Tibial nerve (tissue), 4 donors: Measurements from ENCODE around the gene MICALL2.

Source experiments
- CTCF ChIP-seq, 5 experiments: fragments of 200-600 bp in 3 of 5; fragments of 450-650 bp in 2 of 5; sonication (generic) in 3 of 5; IDR thresholded peaks; one replicate each; pipeline ENCODE4 v1.5.1; 2016 to 2019; ENCODE audit warnings: antibody characterized with exemption in 5 of 5, mild to moderate bottlenecking in 3 of 5, moderate library complexity in 2 of 5
- EP300 ChIP-seq, 2 donors: sonication (generic); formaldehyde crosslinking; IDR thresholded peaks; one replicate each; pipeline ENCODE4 v1.6.1; 2017; ENCODE audit warnings: antibody characterized with exemption in 2 of 2, mild to moderate bottlenecking in 1 of 2
- POLR2A ChIP-seq, 2 donors: fragments of 450-650 bp; IDR thresholded peaks; one replicate each; pipeline ENCODE4 v1.6.1; 2017; ENCODE audit warnings: antibody characterized with exemption in 2 of 2, mild to moderate bottlenecking in 2 of 2, moderate library complexity in 2 of 2

DNA sequence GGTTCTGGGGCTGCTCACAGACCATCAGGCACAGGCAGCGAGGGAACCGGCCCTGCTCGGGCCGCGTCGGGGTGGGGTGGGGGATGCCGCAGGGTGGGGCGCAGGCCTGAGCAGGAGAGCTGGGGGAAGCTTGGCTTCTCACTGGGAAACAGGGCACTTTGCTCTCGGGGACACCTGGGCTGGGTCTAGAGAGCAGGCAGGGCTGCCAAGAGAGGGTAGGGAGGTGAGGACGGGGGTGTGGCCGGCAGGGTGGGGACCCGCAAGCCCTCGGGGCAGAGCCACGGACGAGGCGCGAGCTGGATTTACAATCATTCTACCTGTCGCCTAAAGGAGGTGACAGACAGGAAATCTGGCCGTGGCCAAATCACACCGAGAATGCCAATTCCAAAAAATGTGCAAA is 33.9 kb upstream of the MICALL2 start:
- TF ChIP-seq POLR2A (IDR thresholded peaks at IDR 0.05) (no peak), CTCF (IDR thresholded peaks at IDR 0.05) (no peak), EP300 (IDR thresholded peaks at IDR 0.05) (no peak)
